Upper lobe of left lung (tissue), 4 donors: ENCODE data around the gene PRKG1.

Experiments
- POLR2A ChIP-seq, 4 donors: fragments of 450-650 bp; IDR thresholded peaks; one replicate each; pipeline ENCODE4 v1.5.1; 2016 to 2017; ENCODE audit warnings: antibody characterized with exemption in 4 of 4, mild to moderate bottlenecking in 2 of 4
- POLR2AphosphoS5 ChIP-seq, 2 donors: sonication (generic); formaldehyde crosslinking; IDR thresholded peaks; one replicate each; pipeline ENCODE4 v1.5.1; 2017; ENCODE audit warnings: antibody characterized with exemption in 2 of 2

DNA sequence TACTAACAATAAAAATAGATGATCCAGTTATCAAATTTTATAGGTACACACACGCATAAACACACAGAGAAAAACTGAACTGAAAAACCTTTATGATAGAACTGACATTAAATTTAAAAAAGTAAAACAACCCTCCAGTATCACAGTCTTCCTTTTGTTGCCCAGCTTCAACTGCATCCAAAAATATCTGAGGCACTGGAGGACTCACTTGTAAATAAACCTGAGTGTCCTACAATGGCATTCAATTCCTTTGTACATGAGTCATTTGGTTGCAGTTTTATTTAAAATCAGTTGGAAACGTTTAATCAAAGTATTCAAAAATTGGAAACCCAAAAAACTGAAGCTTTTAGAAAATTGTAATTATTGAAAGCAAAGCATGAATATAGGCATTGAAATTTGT, 890.3 kb downstream of the PRKG1 start:
- TF ChIP-seq POLR2A (IDR thresholded peaks at IDR 0.05) (no peak), POLR2AphosphoS5 (IDR thresholded peaks at IDR 0.05) (no peak)
